Right atrium auricular region (tissue), 2 donors: ENCODE results near the gene LRRC28. TPM values are rescaled to one million over a fixed set of nuclear protein-coding genes. Genes with fewer than 3 reads are reported as not detected.

Source experiments
- DNase-seq: peaks from one replicate; pipeline ENCODE4 v3.0.0-alpha.2; 2019; ENCODE audit warnings: low spot score
- H3K27ac ChIP-seq, 2 donors: fragments of 200-600 bp; sonication (generic); 1 replicate in 1 of 2; 2 replicates in 1 of 2; pipeline ENCODE4 v1.5.1; 2016 to 2019
- H3K27me3 ChIP-seq, 2 donors: fragments of 200-600 bp; sonication (generic); one replicate each; pipeline versions ENCODE4 v1.5.1 to v1.6.0; 2017 to 2019
- H3K36me3 ChIP-seq: fragments of 200-600 bp; sonication (generic); one replicate; pipeline ENCODE4 v1.5.1; 2016
- H3K4me1 ChIP-seq, 2 donors: fragments of 200-600 bp; sonication (generic); one replicate each; pipeline versions ENCODE4 v1.5.1 to v1.6.0; 2017 to 2019
- H3K4me3 ChIP-seq, 2 donors: fragments of 200-600 bp; sonication (generic); 1 replicate in 1 of 2; 2 replicates in 1 of 2; pipeline ENCODE4 v1.5.1; 2017 to 2019; ENCODE audit warnings: mild to moderate bottlenecking in 1 of 2, moderate library complexity in 1 of 2
- H3K9me3 ChIP-seq, 2 donors: fragments of 200-600 bp; sonication (generic); one replicate each; pipeline ENCODE4 v1.5.1; 2019
- total RNA-seq, 2 donors: library from RNA; depleted of rRNA; stranded (reverse); fragments of >200 nt; gene quantifications; one replicate each; pipeline ENCODE4 v1.1.0, GENCODE V29; 2016
- TF ChIP-seq, protein P1 (sequence below), 2 donors: fragments of 200-600 bp; sonication (generic); IDR thresholded peaks; one replicate each; pipeline ENCODE4 v1.5.1; 2019; ENCODE audit warnings: antibody characterized with exemption in 2 of 2

The LRRC28 gene
- total RNA-seq, 2 donors from 2014 or later, result 29.8 to 34.5 TPM

DNA sequence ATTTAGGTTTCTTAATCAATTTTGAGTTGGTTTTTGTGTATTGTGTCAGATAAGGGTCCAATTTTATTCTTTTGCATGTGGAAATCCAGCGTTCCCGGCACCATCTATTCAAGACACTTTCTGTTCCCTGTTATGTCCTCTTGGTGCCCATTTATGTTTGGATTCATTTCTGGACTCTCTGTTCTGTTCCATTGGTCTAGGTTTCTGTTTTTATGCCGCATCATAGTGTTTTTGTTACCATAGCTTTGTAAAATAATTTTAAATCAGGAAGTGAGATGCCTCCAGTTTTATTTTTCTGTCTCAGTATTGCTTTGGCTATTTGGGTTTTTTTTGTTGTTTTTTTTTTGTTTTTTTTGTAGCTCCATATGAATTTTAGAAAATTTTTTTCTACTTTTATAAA lies 97.1 kb downstream of the LRRC28 start:
- Histone ChIP-seq H3K4me3 (no peak overlapping the region), H3K27ac (no peak overlapping the region), H3K4me1 (peaks cover 0 to 6% of the 10 kb centered on the region in 2 donors), H3K36me3 (no peaks in the 10 kb centered on the region), H3K9me3 (no peaks in the 10 kb centered on the region), H3K27me3 (no peaks in the 10 kb centered on the region)
- TF ChIP-seq, protein P1, sequence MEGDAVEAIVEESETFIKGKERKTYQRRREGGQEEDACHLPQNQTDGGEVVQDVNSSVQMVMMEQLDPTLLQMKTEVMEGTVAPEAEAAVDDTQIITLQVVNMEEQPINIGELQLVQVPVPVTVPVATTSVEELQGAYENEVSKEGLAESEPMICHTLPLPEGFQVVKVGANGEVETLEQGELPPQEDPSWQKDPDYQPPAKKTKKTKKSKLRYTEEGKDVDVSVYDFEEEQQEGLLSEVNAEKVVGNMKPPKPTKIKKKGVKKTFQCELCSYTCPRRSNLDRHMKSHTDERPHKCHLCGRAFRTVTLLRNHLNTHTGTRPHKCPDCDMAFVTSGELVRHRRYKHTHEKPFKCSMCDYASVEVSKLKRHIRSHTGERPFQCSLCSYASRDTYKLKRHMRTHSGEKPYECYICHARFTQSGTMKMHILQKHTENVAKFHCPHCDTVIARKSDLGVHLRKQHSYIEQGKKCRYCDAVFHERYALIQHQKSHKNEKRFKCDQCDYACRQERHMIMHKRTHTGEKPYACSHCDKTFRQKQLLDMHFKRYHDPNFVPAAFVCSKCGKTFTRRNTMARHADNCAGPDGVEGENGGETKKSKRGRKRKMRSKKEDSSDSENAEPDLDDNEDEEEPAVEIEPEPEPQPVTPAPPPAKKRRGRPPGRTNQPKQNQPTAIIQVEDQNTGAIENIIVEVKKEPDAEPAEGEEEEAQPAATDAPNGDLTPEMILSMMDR (IDR thresholded peaks at IDR 0.05), result no peak
- DNase-seq, result no peak

DNA sequence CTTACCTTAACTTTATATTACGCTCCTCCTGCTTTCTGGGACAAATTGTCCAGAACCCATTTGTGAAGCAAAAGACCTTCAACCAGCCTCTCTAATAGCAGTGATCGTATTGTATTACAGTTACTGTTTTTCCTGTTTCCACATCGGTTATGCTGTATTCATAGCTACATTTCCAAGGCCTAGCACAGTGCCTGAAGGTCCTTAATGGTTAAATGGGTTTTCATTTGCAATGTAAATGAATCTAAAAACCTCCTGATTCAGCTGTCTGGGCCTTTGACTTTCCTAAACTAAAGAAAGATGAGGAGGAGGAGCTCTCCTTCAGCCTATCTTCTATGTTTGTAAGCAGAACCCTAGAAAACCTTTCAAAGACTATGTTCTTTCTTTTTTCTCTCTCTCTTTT lies 99.1 kb downstream of the LRRC28 start:
- Histone ChIP-seq H3K27me3 (no peaks in the 10 kb centered on the region), H3K4me3 (no peak overlapping the region), H3K9me3 (no peaks in the 10 kb centered on the region), H3K4me1 (no peaks in the 10 kb centered on the region), H3K27ac (no peak overlapping the region), H3K36me3 (no peaks in the 10 kb centered on the region)
- TF ChIP-seq, protein P1 (IDR thresholded peaks at IDR 0.05), result no peak
- no peak for DNase-seq

DNA sequence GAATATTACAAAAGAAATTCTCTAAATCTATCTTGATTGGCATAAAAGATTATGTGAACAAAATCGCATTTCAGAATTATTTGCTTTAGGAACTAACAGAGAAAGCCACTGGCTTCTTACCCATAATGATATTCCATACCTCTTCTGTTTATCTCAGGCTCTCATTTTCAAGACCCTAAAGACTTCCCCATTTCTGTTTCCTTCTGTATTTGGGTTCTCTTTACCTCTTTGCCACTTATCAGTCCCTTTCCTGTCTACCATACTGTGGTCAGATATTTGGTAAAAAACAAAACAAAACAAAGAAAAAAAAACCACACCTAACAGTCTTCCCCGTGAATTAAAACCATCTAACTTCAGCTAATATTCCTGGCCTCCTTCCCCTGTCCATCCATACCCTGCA lies 108.5 kb downstream of the LRRC28 start:
- no peaks in the 10 kb centered on the region for H3K36me3 ChIP-seq
- no peak overlapping the region for H3K4me3 ChIP-seq
- TF ChIP-seq, protein P1 (IDR thresholded peaks at IDR 0.05), result no peak
- no peak for DNase-seq
- no peaks in the 10 kb centered on the region for H3K27me3 ChIP-seq
- H3K9me3 ChIP-seq, result no peaks in the 10 kb centered on the region
- H3K4me1 ChIP-seq, result no peaks in the 10 kb centered on the region
- no peak overlapping the region for H3K27ac ChIP-seq

DNA sequence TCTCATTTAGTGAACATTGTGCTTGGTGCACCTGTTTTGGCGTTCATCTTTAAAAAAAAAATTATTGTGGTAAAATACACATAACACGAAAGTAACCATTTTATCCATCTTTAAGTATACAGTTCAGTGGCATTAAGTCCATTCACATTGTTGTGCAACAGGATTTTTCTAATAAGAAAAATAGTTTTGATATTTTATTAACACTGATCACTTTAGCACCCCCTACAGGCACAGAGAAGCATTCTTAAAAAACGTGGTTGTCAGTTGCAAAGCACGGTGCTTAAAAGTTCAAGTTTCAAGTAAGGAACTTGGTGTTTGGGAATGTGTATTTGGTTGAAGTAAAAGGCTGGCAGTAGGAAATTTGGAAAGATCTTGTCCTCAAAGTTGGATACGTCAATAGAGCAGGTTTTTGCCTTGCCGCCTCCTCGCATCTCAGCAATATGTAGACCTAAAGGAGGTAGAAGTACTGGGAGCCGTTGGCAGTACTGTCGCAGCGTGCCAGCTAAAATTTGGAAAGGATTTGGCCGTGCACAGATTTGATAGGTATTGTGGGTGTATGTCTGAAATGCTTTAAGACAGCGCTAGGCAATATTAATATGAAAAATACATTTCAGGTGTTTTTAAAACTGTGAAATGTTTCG lies 110.4 kb downstream of the LRRC28 start:
- H3K27me3 ChIP-seq, result no peaks in the 10 kb centered on the region
- peaks cover 0 to 3% of the 10 kb centered on the region in 2 donors for H3K9me3 ChIP-seq
- H3K27ac ChIP-seq, result no peak overlapping the region
- TF ChIP-seq, protein P1 (IDR thresholded peaks at IDR 0.05), result peak; percentile 45 to 57
- DNase-seq, result no peak
- no peak overlapping the region for H3K4me3 ChIP-seq
- no peaks in the 10 kb centered on the region for H3K4me1 ChIP-seq
- H3K36me3 ChIP-seq, result no peaks in the 10 kb centered on the region

DNA sequence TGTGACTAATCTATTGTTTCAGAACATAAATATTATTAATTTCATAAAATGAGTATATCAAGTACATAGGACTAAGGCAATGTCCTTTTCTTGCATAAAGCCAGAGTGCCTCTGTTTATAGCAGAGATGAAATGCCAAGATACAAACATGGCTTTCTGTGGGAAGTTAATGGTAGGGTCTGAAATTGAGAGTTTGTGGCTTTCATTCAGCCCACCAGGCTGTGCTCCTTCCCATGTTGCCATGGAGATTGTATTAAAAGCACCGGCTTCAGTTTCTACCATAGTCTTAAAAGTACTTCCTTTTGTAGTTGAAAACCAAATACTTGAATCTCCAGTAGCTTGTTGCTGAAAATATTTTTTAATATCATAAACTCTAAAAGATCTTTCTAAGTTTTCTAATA lies 114.0 kb downstream of the LRRC28 start:
- Histone ChIP-seq H3K4me3 (no peak overlapping the region), H3K36me3 (no peaks in the 10 kb centered on the region), H3K9me3 (peaks cover 0 to 15% of the 10 kb centered on the region in 2 donors), H3K4me1 (no peaks in the 10 kb centered on the region), H3K27ac (no peak overlapping the region), H3K27me3 (no peaks in the 10 kb centered on the region)
- TF ChIP-seq, protein P1 (IDR thresholded peaks at IDR 0.05), result no peak
- DNase-seq, result no peak

DNA sequence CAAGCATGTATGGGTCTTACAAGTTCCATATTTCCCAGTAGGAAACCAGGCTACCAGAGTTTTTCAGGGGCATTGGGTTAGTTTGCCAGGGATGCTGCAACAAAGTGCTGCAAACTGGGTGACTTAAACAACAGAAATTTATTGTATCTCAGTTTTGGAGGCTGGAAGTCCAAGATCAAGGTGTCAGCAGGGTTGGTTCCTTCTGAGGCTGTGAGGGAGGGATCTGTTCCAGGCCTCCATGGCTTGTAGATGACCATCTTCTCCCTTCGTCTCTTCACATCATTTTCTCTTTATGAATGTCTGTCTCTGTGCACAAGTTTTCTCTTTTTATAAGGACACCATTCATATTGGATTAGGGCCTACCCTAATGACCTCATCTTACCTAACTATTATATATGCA lies 114.7 kb downstream of the LRRC28 start:
- peaks cover 0 to 2% of the 10 kb centered on the region in 2 donors for H3K4me1 ChIP-seq
- no peaks in the 10 kb centered on the region for H3K36me3 ChIP-seq
- H3K4me3 ChIP-seq, result no peak overlapping the region
- H3K9me3 ChIP-seq, result peaks cover 0 to 15% of the 10 kb centered on the region in 2 donors
- no peak overlapping the region for H3K27ac ChIP-seq
- TF ChIP-seq, protein P1 (IDR thresholded peaks at IDR 0.05), result no peak
- no peak for DNase-seq
- no peaks in the 10 kb centered on the region for H3K27me3 ChIP-seq
